IPS-18a (cell line): Measurements from ENCODE around the gene TUBB2B.
"Not testable (repeated sequence)": the region's sequence is repeated elsewhere in the genome, so short reads cannot be mapped to it uniquely, and the experiment has no call there.

ENCODE experiments used
- H3K27ac ChIP-seq: one replicate; pipeline ENCODE4 v1.5.1; 2013; ENCODE audit warnings: low read length
- H3K27me3 ChIP-seq: one replicate; pipeline ENCODE4 v1.6.1; 2013; ENCODE audit warnings: mild to moderate bottlenecking, low read length; ENCODE audit not compliant: control insufficient read depth, insufficient read depth
- H3K36me3 ChIP-seq: one replicate; pipeline ENCODE4 v1.6.1; 2013; ENCODE audit warnings: low read depth, low read length; ENCODE audit not compliant: control insufficient read depth
- H3K4me1 ChIP-seq: one replicate; pipeline ENCODE4 v1.6.1; 2013; ENCODE audit warnings: low read depth, low read length; ENCODE audit not compliant: control insufficient read depth
- H3K4me3 ChIP-seq: one replicate; pipeline ENCODE4 v1.5.1; 2013; ENCODE audit warnings: low read length
- H3K9ac ChIP-seq: one replicate; pipeline ENCODE4 v1.6.1; 2013; ENCODE audit warnings: mild to moderate bottlenecking, low read length, moderate library complexity
- H3K9me3 ChIP-seq: one replicate; pipeline ENCODE4 v1.6.1; 2013; ENCODE audit warnings: low read depth, low read length; ENCODE audit not compliant: control insufficient read depth

Gene TUBB2B

GRCh38 chr6:3204921-3205320 is 22.5 kb downstream of the TUBB2B start:
- Histone ChIP-seq H3K27ac (no peak overlapping the region), H3K9me3 (no peaks in the 10 kb centered on the region), H3K4me3 (no peak overlapping the region), H3K27me3 (no peaks in the 10 kb centered on the region), H3K36me3 (no peaks in the 10 kb centered on the region), H3K4me1 (peaks cover 14% of the 10 kb centered on the region), H3K9ac (no peak overlapping the region)

- H3K36me3 ChIP-seq, result no peaks in the 10 kb centered on the region
- no peaks in the 10 kb centered on the region for H3K27me3 ChIP-seq
- H3K4me3 ChIP-seq, result no peak overlapping the region
- H3K9ac ChIP-seq, result no peak overlapping the region
- no peaks in the 10 kb centered on the region for H3K4me1 ChIP-seq
- H3K27ac ChIP-seq, result no peak overlapping the region
- no peaks in the 10 kb centered on the region for H3K9me3 ChIP-seq
Observed at GRCh38 chr6:3202999-3203696, 24.3 kb downstream of the TUBB2B start.

GRCh38 chr6:3201388-3201787 is 26.1 kb downstream of the TUBB2B start:
- H3K36me3 ChIP-seq, result no peaks in the 10 kb centered on the region
- no peak overlapping the region for H3K4me3 ChIP-seq
- H3K4me1 ChIP-seq, result no peaks in the 10 kb centered on the region
- no peaks in the 10 kb centered on the region for H3K27me3 ChIP-seq
- no peaks in the 10 kb centered on the region for H3K9me3 ChIP-seq
- H3K27ac ChIP-seq, result no peak overlapping the region
- no peak overlapping the region for H3K9ac ChIP-seq

GRCh38 chr6:3200682-3201081 is 26.8 kb downstream of the TUBB2B start:
- Histone ChIP-seq H3K36me3 (no peaks in the 10 kb centered on the region), H3K9ac (no peak overlapping the region), H3K27me3 (no peaks in the 10 kb centered on the region), H3K27ac (no peak overlapping the region), H3K9me3 (no peaks in the 10 kb centered on the region), H3K4me1 (peaks cover 2% of the 10 kb centered on the region), H3K4me3 (no peak overlapping the region)

GRCh38 chr6:3199382-3199781 is 28.1 kb downstream of the TUBB2B start:
- Histone ChIP-seq H3K9me3 (no peaks in the 10 kb centered on the region), H3K4me1 (peaks cover 15% of the 10 kb centered on the region), H3K4me3 (no peak overlapping the region), H3K27me3 (no peaks in the 10 kb centered on the region), H3K36me3 (no peaks in the 10 kb centered on the region), H3K9ac (no peak overlapping the region), H3K27ac (no peak overlapping the region)

GRCh38 chr6:3197734-3198133 is 29.7 kb downstream of the TUBB2B start:
- not testable (repeated sequence) for H3K27me3 ChIP-seq, H3K36me3 ChIP-seq, H3K9ac ChIP-seq, H3K4me3 ChIP-seq, H3K9me3 ChIP-seq, H3K27ac ChIP-seq
- peaks cover 28% of the 10 kb centered on the region for H3K4me1 ChIP-seq

- H3K9ac ChIP-seq, result no peak overlapping the region
- H3K27ac ChIP-seq, result no peak overlapping the region
- H3K9me3 ChIP-seq, result no peaks in the 10 kb centered on the region
- H3K4me3 ChIP-seq, result no peak overlapping the region
- H3K4me1 ChIP-seq, result peaks cover 29% of the 10 kb centered on the region
- no peaks in the 10 kb centered on the region for H3K27me3 ChIP-seq
- no peaks in the 10 kb centered on the region for H3K36me3 ChIP-seq
Observed at GRCh38 chr6:3196770-3197169, 30.7 kb downstream of the TUBB2B start.

- H3K4me1 ChIP-seq, result peaks cover 29% of the 10 kb centered on the region
- no peak overlapping the region for H3K9ac ChIP-seq
- H3K27ac ChIP-seq, result no peak overlapping the region
- no peaks in the 10 kb centered on the region for H3K36me3 ChIP-seq
- H3K27me3 ChIP-seq, result no peaks in the 10 kb centered on the region
- no peaks in the 10 kb centered on the region for H3K9me3 ChIP-seq
- peak overlapping the region; percentile 2 for H3K4me3 ChIP-seq
Observed at GRCh38 chr6:3195695-3196497, 31.6 kb downstream of the TUBB2B start.

GRCh38 chr6:3195420-3195694 is 32.1 kb downstream of the TUBB2B start:
- H3K4me3 ChIP-seq, result peak overlapping the region; percentile 2
- no peak overlapping the region for H3K27ac ChIP-seq
- no peak overlapping the region for H3K9ac ChIP-seq

GRCh38 chr6:3194535-3195419 is 32.7 kb downstream of the TUBB2B start:
- H3K9ac ChIP-seq, result peak overlapping the region; percentile 51

More at GRCh38 chr6:3195420-3195694, 32.1 kb downstream of the TUBB2B start:
- Histone ChIP-seq H3K4me1 (peaks cover 29% of the 10 kb centered on the region), H3K36me3 (no peaks in the 10 kb centered on the region), H3K27me3 (no peaks in the 10 kb centered on the region), H3K9me3 (no peaks in the 10 kb centered on the region)

GRCh38 chr6:3193102-3193849 is 34.2 kb downstream of the TUBB2B start:
- Histone ChIP-seq H3K27ac (no peak overlapping the region), H3K4me3 (no peak overlapping the region), H3K9me3 (no peaks in the 10 kb centered on the region), H3K9ac (no peak overlapping the region), H3K36me3 (no peaks in the 10 kb centered on the region), H3K27me3 (no peaks in the 10 kb centered on the region), H3K4me1 (peaks cover 29% of the 10 kb centered on the region)

More at GRCh38 chr6:3194535-3195419, 32.7 kb downstream of the TUBB2B start:
- Histone ChIP-seq H3K36me3 (no peaks in the 10 kb centered on the region), H3K9me3 (no peaks in the 10 kb centered on the region), H3K27me3 (no peaks in the 10 kb centered on the region), H3K4me3 (peak overlapping the region; percentile 2), H3K4me1 (peaks cover 29% of the 10 kb centered on the region), H3K27ac (peak overlapping the region; percentile 48)
